ENCODE data around the gene UBC.

- TF ChIP-seq POLR2A (IDR thresholded peaks at IDR 0.05; ENCODE audit: low read depth, low read length) (no peak), TAF1 (IDR thresholded peaks at IDR 0.05; ENCODE audit: low read depth, low read length) (no peak)
Observed at GRCh38 chr12:124878795-124879516, 35.5 kb downstream of the UBC start.

All from GM12891 (cell line).